Nephron progenitor cell (in vitro differentiated cells): Measurements from ENCODE around the gene CDK6.
A peak's percentile ranks its signal among the peaks of the same experiment; 100 is the strongest.

Source experiments
- DNase-seq: peaks from one replicate; pipeline ENCODE4 v3.0.0; 2021
- H3K27ac Mint-ChIP-seq: 2 replicates; pipeline ENCODE4 v1.8.0; 2021; ENCODE audit warnings: mild to moderate bottlenecking, moderate library complexity, mixed read lengths
- H3K27me3 Mint-ChIP-seq: 2 replicates; pipeline ENCODE4 v1.8.0; 2021; ENCODE audit warnings: mild to moderate bottlenecking, low read depth, mixed read lengths; ENCODE audit not compliant: poor library complexity
- H3K36me3 Mint-ChIP-seq: 2 replicates; pipeline ENCODE4 v1.8.0; 2021; ENCODE audit warnings: low read depth, mixed read lengths
- H3K4me1 Mint-ChIP-seq: 2 replicates; pipeline ENCODE4 v1.8.0; 2021; ENCODE audit warnings: mixed read lengths
- H3K4me3 Mint-ChIP-seq: 2 replicates; pipeline ENCODE4 v1.8.0; 2021; ENCODE audit warnings: mild to moderate bottlenecking, moderate library complexity, mixed read lengths
- H3K9me3 Mint-ChIP-seq: 2 replicates; pipeline ENCODE4 v1.8.0; 2021; ENCODE audit warnings: mild to moderate bottlenecking, moderate library complexity, mixed read lengths
- CTCF ChIP-seq: fragments of 200-600 bp; sonication (generic); IDR thresholded peaks from 2 replicates; pipeline ENCODE4 v1.5.0; 2021; ENCODE audit warnings: antibody characterized with exemption

CDK6 gene

GRCh38 chr7:92602352-92603088 is 233.9 kb downstream of the CDK6 start:
- no peak for DNase-seq
- H3K27me3 Mint-ChIP-seq: no peaks in the 10 kb centered on the region
- no peaks in the 10 kb centered on the region for H3K9me3 Mint-ChIP-seq

GRCh38 chr7:92598310-92598981 is 237.9 kb downstream of the CDK6 start:
- no peak overlapping the region for H3K4me3 Mint-ChIP-seq
- no peak for TF ChIP-seq CTCF
- H3K27ac Mint-ChIP-seq: no peak overlapping the region
- DNase-seq: no peak
- H3K4me1 Mint-ChIP-seq: no peaks in the 10 kb centered on the region
- no peaks in the 10 kb centered on the region for H3K36me3 Mint-ChIP-seq
- no peaks in the 10 kb centered on the region for H3K9me3 Mint-ChIP-seq
- peaks cover 6% of the 10 kb centered on the region for H3K27me3 Mint-ChIP-seq

More at GRCh38 chr7:92602352-92603088, 233.9 kb downstream of the CDK6 start:
- Mint-ChIP-seq H3K4me1 (no peaks in the 10 kb centered on the region), H3K36me3 (no peaks in the 10 kb centered on the region), H3K4me3 (no peak overlapping the region), H3K27ac (no peak overlapping the region)
- no peak for TF ChIP-seq CTCF

- H3K4me1 Mint-ChIP-seq: no peaks in the 10 kb centered on the region
- H3K4me3 Mint-ChIP-seq: no peak overlapping the region
- no peak for TF ChIP-seq CTCF
- DNase-seq: no peak
- H3K27ac Mint-ChIP-seq: no peak overlapping the region
- H3K27me3 Mint-ChIP-seq: peaks cover 36% of the 10 kb centered on the region
- H3K9me3 Mint-ChIP-seq: no peaks in the 10 kb centered on the region
- H3K36me3 Mint-ChIP-seq: no peaks in the 10 kb centered on the region
Observed at GRCh38 chr7:92595281-92595680, 241.1 kb downstream of the CDK6 start.

- Mint-ChIP-seq H3K27ac (no peak overlapping the region), H3K36me3 (no peaks in the 10 kb centered on the region), H3K9me3 (no peaks in the 10 kb centered on the region), H3K4me3 (no peak overlapping the region), H3K27me3 (peaks cover 36% of the 10 kb centered on the region), H3K4me1 (no peaks in the 10 kb centered on the region)
- no peak for DNase-seq
- TF ChIP-seq CTCF: no peak
Observed at GRCh38 chr7:92594746-92595145, 241.6 kb downstream of the CDK6 start.

- Mint-ChIP-seq H3K36me3 (peaks cover 28% of the 10 kb centered on the region), H3K27ac (no peak overlapping the region), H3K9me3 (no peaks in the 10 kb centered on the region), H3K27me3 (peaks cover 36% of the 10 kb centered on the region), H3K4me3 (peak overlapping the region; percentile 91), H3K4me1 (peaks cover 28% of the 10 kb centered on the region)
- TF ChIP-seq CTCF: no peak
- no peak for DNase-seq
Observed at GRCh38 chr7:92590711-92591310, 245.6 kb downstream of the CDK6 start.
